Esophagus squamous epithelium (tissue), 4 donors: ENCODE measurements around the gene PLCB1. TPM values are rescaled to one million over a fixed set of nuclear protein-coding genes. Genes with fewer than 3 reads are reported as not detected.

Source experiments
- small RNA-seq, 4 donors: library from RNA; depleted of rRNA; stranded (forward); fragments of <200 nt; gene quantifications; one replicate each; pipeline ENCODE3, GENCODE V24; 2016
- total RNA-seq, 4 donors: library from RNA; depleted of rRNA; stranded (reverse); fragments of >200 nt; gene quantifications; one replicate each; pipeline ENCODE4 v1.1.0, GENCODE V29; 2016

Gene PLCB1
- total RNA-seq, 4 donors from 2014 or later: 1.9 to 20.4 (median 5.0) TPM

Small RNA genes lying within 50 kb of the gene (small RNA-seq; reads per million reads assigned to genes)
- gene AL445567.1 (0 reads per million in 4 donors), gene RNU105B (0 reads per million in 4 donors)

Other genes with a start within 250 kb of the PLCB1 start
- gene HAO1, start 191.8 kb upstream of the PLCB1 start, total RNA-seq: under 1 TPM in 1 of 4 donors, not detected in 3; 0.70 TPM
- 10 to 100 TPM in 2 of 4 donors, 1 to 10 TPM in 2; 9.1 to 26.5 (median 12.0) TPM for gene TMX4, start 112.5 kb upstream of the PLCB1 start, total RNA-seq